Measurements from ENCODE around the gene MFF. TPM values are rescaled to one million over a fixed set of nuclear protein-coding genes. Genes with fewer than 3 reads are reported as not detected.
A peak's percentile ranks its signal among the peaks of the same experiment; 100 is the strongest.

MFF gene
- total and polyA plus RNA-seq, 10 of the 15 experiments (the other 5 are each of a cell fraction or from before 2014, with no cell fraction given): 19.6 to 131 (median 106) TPM

GRCh38 chr2:227395556-227395955 lies 70.5 kb downstream of the MFF start:
- ATAC-seq (peak; percentile 40), DNase-seq (ENCODE audit: low read depth, low spot score) (no peak), FAIRE-seq (peak; percentile 68)
- Histone ChIP-seq H3K9me3 (replicated peaks; ENCODE audit: control insufficient read depth, insufficient read depth, low read length) (no peaks in the 10 kb centered on the region), H3K79me2 (ENCODE audit: control insufficient read depth, insufficient read depth, low read length) (no peaks in the 10 kb centered on the region), H3K27ac (ENCODE audit: control insufficient read depth, insufficient read depth) (no peak overlapping the region), H3K27me3 (replicated peaks in 1 of 2; ENCODE audit: control insufficient read depth in 2 of 2, insufficient read depth in 2 of 2, low read length in 1 of 2) (no peaks in the 10 kb centered on the region), H3K36me3 (ENCODE audit: control insufficient read depth in 2 of 2, insufficient read depth in 2 of 2, low read length in 1 of 2) (no peaks in the 10 kb centered on the region), H3K9ac (ENCODE audit: control insufficient read depth, insufficient read depth, low read length) (no peak overlapping the region), H3K4me1 (ENCODE audit: control insufficient read depth, insufficient read depth, low read length) (no peaks in the 10 kb centered on the region), H3K4me3 (no peak overlapping the region), H3K4me2 (ENCODE audit: control insufficient read depth, insufficient read depth) (no peak overlapping the region), H4K20me1 (ENCODE audit: control insufficient read depth, insufficient read depth) (no peaks in the 10 kb centered on the region), H2AFZ (ENCODE audit: control insufficient read depth, low read depth, low read length) (no peak overlapping the region)
- ChIA-PET RAD21 (ENCODE audit: unreplicated experiment) (interaction anchor here (1.7 kb wide), 1 partner anchor 10 kb away, joined by 4 read pairs; no protein-coding TSS in a partner anchor), CTCF (interaction anchor here (1.1 to 4.6 kb wide), 2 partner anchors 11 to 124 kb away, joined by 4 to 27 read pairs; no protein-coding TSS in a partner anchor), POLR2A (interaction anchor here (1.1 kb wide), 1 partner anchor 9 kb away, joined by 3 read pairs; no protein-coding TSS in a partner anchor), SMC1A (ENCODE audit: uncharacterized antibody, unreplicated experiment) (interaction anchor here (1.0 to 3.7 kb wide), 2 partner anchors 11 to 70 kb away, joined by 3 to 16 read pairs; no protein-coding TSS in a partner anchor)
- WGBS (ENCODE audit: insufficient coverage, insufficient replicate concordance, low lambda C conversion rate, missing lambda C conversion rate): 0% methylated on average over 1 of the region's 1 CpG
- in situ Hi-C loops (cut with MboI) (no loop called here), intact Hi-C loops (cut with micrococcal nuclease; ENCODE audit: unreplicated experiment) (no loop called here)
- BruUV-seq (replicated peaks): no TSS peak
- TF ChIP-seq BACH1 (IDR thresholded peaks at IDR 0.05; ENCODE audit: borderline replicate concordance): no peak
- TF ChIP-seq ZNF687 (IDR thresholded peaks at IDR 0.05): no peak
- TF ChIP-seq NFXL1 (IDR thresholded peaks at IDR 0.05; ENCODE audit: borderline replicate concordance): no peak
- TF ChIP-seq ZBTB40 (IDR thresholded peaks at IDR 0.05; ENCODE audit: borderline replicate concordance): no peak
- no peak for TF ChIP-seq TAF1 (IDR thresholded peaks at IDR 0.05; ENCODE audit: borderline replicate concordance, low read depth, low read length)
- no peak for TF ChIP-seq ZNF592 (IDR thresholded peaks at IDR 0.05)
- no peak for TF ChIP-seq ATF3 (IDR thresholded peaks at IDR 0.05; ENCODE audit: borderline replicate concordance, extremely low read depth, low read depth, low read length)
- TF ChIP-seq MTA3 (IDR thresholded peaks at IDR 0.05; ENCODE audit: borderline replicate concordance, low read length): no peak
- TF ChIP-seq PAX5 (IDR thresholded peaks at IDR 0.05; ENCODE audit: borderline replicate concordance, low read depth, low read length): no peak
- no peak for TF ChIP-seq HDAC2 (IDR thresholded peaks at IDR 0.05)
